Esophagus muscularis mucosa (tissue), 4 donors: ENCODE data around the gene DCN. TPM values are rescaled to one million over a fixed set of nuclear protein-coding genes. Genes with fewer than 3 reads are reported as not detected.
A peak's percentile ranks its signal among the peaks of the same experiment; 100 is the strongest.

ENCODE experiments used
- DNase-seq: peaks from one replicate; pipeline ENCODE4 v3.0.0-alpha.2; 2017; ENCODE audit errors: extremely low spot score
- H3K27ac ChIP-seq, 4 donors: fragments of 200-600 bp; sonication (generic); replicated peaks in 1 of 4; 1 replicate in 3 of 4; 2 replicates in 1 of 4; pipeline ENCODE4 v1.5.1; 2016 to 2019; ENCODE audit warnings: mild to moderate bottlenecking in 1 of 4
- H3K27me3 ChIP-seq, 4 donors: fragments of 200-600 bp; sonication (generic); one replicate each; pipeline versions ENCODE4 v1.5.1 to v1.6.0; 2016 to 2019
- H3K36me3 ChIP-seq, 4 donors: fragments of 200-600 bp; sonication (generic); one replicate each; pipeline ENCODE4 v1.5.1; 2016 to 2019
- H3K4me1 ChIP-seq, 4 donors: fragments of 200-600 bp; sonication (generic); one replicate each; pipeline ENCODE4 v1.5.1; 2016 to 2019
- H3K4me3 ChIP-seq, 4 donors: fragments of 200-600 bp; sonication (generic); 1 replicate in 2 of 4; 2 replicates in 2 of 4; pipeline ENCODE4 v1.5.1; 2016 to 2019; ENCODE audit warnings: mild to moderate bottlenecking in 4 of 4, moderate library complexity in 1 of 4
- H3K9me3 ChIP-seq, 4 donors: fragments of 200-600 bp; sonication (generic); 1 replicate in 3 of 4; 2 replicates in 1 of 4; pipeline ENCODE4 v1.5.1; 2016 to 2019
- CTCF ChIP-seq, 3 experiments: fragments of 200-600 bp in 2 of 3; fragments of 450-650 bp in 1 of 3; sonication (generic) in 2 of 3; IDR thresholded peaks; one replicate each; pipeline ENCODE4 v1.5.1; 2017 to 2019; ENCODE audit warnings: antibody characterized with exemption in 3 of 3, mild to moderate bottlenecking in 2 of 3, moderate library complexity in 1 of 3
- EP300 ChIP-seq: sonication (generic); formaldehyde crosslinking; IDR thresholded peaks from one replicate; pipeline ENCODE4 v1.6.1; 2017; ENCODE audit warnings: antibody characterized with exemption
- POLR2A ChIP-seq: fragments of 450-650 bp; IDR thresholded peaks from one replicate; pipeline ENCODE4 v1.6.1; 2017; ENCODE audit warnings: antibody characterized with exemption, moderate library complexity, mild to moderate bottlenecking, low read depth
- POLR2AphosphoS5 ChIP-seq, 2 donors: sonication (generic); formaldehyde crosslinking; IDR thresholded peaks; one replicate each; pipeline ENCODE4 v1.6.1; 2017; ENCODE audit warnings: antibody characterized with exemption in 2 of 2
- WGBS: methylation state at CpG from one replicate; pipeline ENCODE4 v1.1.5; 2018; 5-methylcytosine and 5-hydroxymethylcytosine counted together
- intact Hi-C: fragments of 100-400 bp; cut with DNase I; formaldehyde crosslinking; loops from one replicate; pipeline ENCODE4 v1.15.1; 2023
- total RNA-seq, 4 donors: library from RNA; depleted of rRNA; stranded (reverse); fragments of >200 nt; gene quantifications; one replicate each; pipeline versions ENCODE4 v1.1.0 to v1.2.1, GENCODE V29; 2016

The DCN gene
- total RNA-seq, 4 donors from 2014 or later, result 1,186 to 2,089 (median 1,762) TPM

- 92% methylated on average over 5 of the region's 5 CpGs for WGBS
- DNase-seq, result no peak
- no peak overlapping the region for H3K27ac ChIP-seq
- intact Hi-C loops, result loop anchor here (5.0 kb wide), 1 partner anchor 131 kb away; no protein-coding TSS in a partner anchor
- H3K9me3 ChIP-seq, result no peaks in the 10 kb centered on the region
- no peak overlapping the region for H3K4me3 ChIP-seq
- H3K27me3 ChIP-seq, result no peaks in the 10 kb centered on the region
- TF ChIP-seq POLR2AphosphoS5 (IDR thresholded peaks at IDR 0.05) (no peak), POLR2A (no peak)
- peaks cover 0 to 9% (median 6%) of the 10 kb centered on the region in 4 donors for H3K4me1 ChIP-seq
- H3K36me3 ChIP-seq, result no peaks in the 10 kb centered on the region
These were observed 74.3 kb downstream of the DCN start for GRCh38 chr12:91108196-91108755.

GRCh38 chr12:91106283-91106682 lies 76.3 kb downstream of the DCN start:
- intact Hi-C loops, result loop anchor here (5.0 kb wide), 1 partner anchor 129 kb away; no protein-coding TSS in a partner anchor
- no peak overlapping the region for H3K27ac ChIP-seq

GRCh38 chr12:91105807-91106206 lies 76.8 kb downstream of the DCN start:
- intact Hi-C loops, result loop anchor here (5.0 kb wide), 1 partner anchor 129 kb away; no protein-coding TSS in a partner anchor
- 69% methylated on average over 5 of the region's 5 CpGs for WGBS
- Histone ChIP-seq H3K27ac (no peak overlapping the region), H3K36me3 (no peaks in the 10 kb centered on the region), H3K27me3 (no peaks in the 10 kb centered on the region), H3K9me3 (no peaks in the 10 kb centered on the region), H3K4me3 (peak overlapping the region in 1 of 4 donors; percentile 12), H3K4me1 (no peaks in the 10 kb centered on the region)
- TF ChIP-seq POLR2A, result no peak
- TF ChIP-seq POLR2AphosphoS5 (IDR thresholded peaks at IDR 0.05), result no peak
- no peak for TF ChIP-seq CTCF (IDR thresholded peaks at IDR 0.05)
- no peak for DNase-seq

More at GRCh38 chr12:91106283-91106682, 76.3 kb downstream of the DCN start:
- TF ChIP-seq EP300 (no peak), CTCF (IDR thresholded peaks at IDR 0.05) (no peak), POLR2AphosphoS5 (IDR thresholded peaks at IDR 0.05) (no peak), POLR2A (no peak)
- no peaks in the 10 kb centered on the region for H3K9me3 ChIP-seq
- peaks cover 0 to 3% (median 1%) of the 10 kb centered on the region in 4 donors for H3K4me1 ChIP-seq
- H3K4me3 ChIP-seq, result no peak overlapping the region
- no peaks in the 10 kb centered on the region for H3K36me3 ChIP-seq
- no peaks in the 10 kb centered on the region for H3K27me3 ChIP-seq
- no peak for DNase-seq

- 71% methylated on average over 1 of the region's 1 CpG for WGBS
- no peaks in the 10 kb centered on the region for H3K27me3 ChIP-seq
- no peaks in the 10 kb centered on the region for H3K4me1 ChIP-seq
- H3K36me3 ChIP-seq, result no peaks in the 10 kb centered on the region
- no peak overlapping the region for H3K27ac ChIP-seq
- TF ChIP-seq POLR2A (no peak), CTCF (IDR thresholded peaks at IDR 0.05) (no peak), POLR2AphosphoS5 (IDR thresholded peaks at IDR 0.05) (no peak), EP300 (no peak)
- no peak for DNase-seq
- no peak overlapping the region for H3K4me3 ChIP-seq
- no peaks in the 10 kb centered on the region for H3K9me3 ChIP-seq
- intact Hi-C loops, result loop anchor here (5.0 kb wide), 1 partner anchor 128 kb away; no protein-coding TSS in a partner anchor
These were observed 77.7 kb downstream of the DCN start for GRCh38 chr12:91104812-91105466.

- Histone ChIP-seq H3K27me3 (no peaks in the 10 kb centered on the region), H3K9me3 (no peaks in the 10 kb centered on the region), H3K27ac (no peak overlapping the region), H3K4me3 (no peak overlapping the region), H3K4me1 (no peaks in the 10 kb centered on the region), H3K36me3 (no peaks in the 10 kb centered on the region)
- intact Hi-C loops, result no loop called here
- no peak for DNase-seq
- no peak for TF ChIP-seq POLR2A
- TF ChIP-seq CTCF (IDR thresholded peaks at IDR 0.05), result no peak
- TF ChIP-seq POLR2AphosphoS5 (IDR thresholded peaks at IDR 0.05), result no peak
- no peak for TF ChIP-seq EP300
- WGBS, result 60% methylated on average over 1 of the region's 1 CpG
These were observed 79.0 kb downstream of the DCN start for GRCh38 chr12:91103624-91104023.
